NCI-H2196 (cell line): ENCODE data around the gene CLMP.

Source experiments
- DNase-seq: peaks from one replicate; lab custom pipeline; 2025; ENCODE audit not compliant: unreplicated experiment; lab: John Stamatoyannopoulos, UW

CLMP gene

DNA sequence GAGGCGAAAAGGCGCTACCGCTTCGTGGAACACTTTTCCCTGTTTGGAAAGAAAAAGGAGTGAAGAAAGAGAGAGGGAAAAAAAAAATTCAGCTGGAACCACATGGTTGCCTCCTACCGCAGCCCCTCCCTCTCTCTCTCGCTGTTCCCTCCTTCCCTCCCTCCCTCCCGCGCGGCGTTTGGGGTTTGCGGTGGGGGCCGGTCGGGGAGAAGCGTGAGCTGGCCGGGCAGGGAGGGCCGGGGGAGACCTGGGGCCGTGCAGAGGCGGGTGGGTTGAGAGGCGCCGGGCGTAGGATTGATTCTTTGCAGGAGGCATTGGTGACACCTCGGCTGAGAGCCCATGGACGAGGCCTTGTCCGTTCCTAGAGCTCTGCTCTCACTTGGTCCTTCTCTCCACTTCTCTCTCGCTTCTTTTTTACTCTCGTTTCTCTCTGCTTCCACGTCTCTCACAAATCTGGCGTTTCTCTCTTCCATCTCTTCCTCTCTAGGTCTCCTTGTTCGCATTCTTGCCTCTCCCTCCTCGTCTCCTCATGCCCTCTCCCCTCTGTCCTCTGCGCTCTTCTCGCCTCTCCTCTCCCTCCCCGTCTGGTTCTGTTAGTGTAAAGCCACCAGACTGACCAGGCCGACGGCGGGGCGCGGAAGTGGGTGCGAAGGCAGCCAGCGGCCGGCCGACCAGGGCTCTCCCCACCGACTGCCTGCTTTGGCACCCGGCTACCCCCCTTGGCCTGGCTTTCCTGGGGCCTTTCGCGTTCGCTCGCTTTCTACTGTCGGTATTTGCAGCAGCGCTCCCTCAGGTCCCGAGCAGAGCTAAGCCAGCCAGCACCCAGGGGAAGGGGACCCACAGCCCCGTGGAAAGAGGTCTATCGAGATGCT lies at the start of gene CLMP:
TSS of gene CLMP (minus strand) at position 61 of the 872 bp plus-strand sequence. CDS start 308 bp downstream, outside the sequence.
- DNase-seq = no peak

- no peak for DNase-seq
Observed at GRCh38 chr11:123241874-123242543, 47.0 kb upstream of the CLMP start.

DNA sequence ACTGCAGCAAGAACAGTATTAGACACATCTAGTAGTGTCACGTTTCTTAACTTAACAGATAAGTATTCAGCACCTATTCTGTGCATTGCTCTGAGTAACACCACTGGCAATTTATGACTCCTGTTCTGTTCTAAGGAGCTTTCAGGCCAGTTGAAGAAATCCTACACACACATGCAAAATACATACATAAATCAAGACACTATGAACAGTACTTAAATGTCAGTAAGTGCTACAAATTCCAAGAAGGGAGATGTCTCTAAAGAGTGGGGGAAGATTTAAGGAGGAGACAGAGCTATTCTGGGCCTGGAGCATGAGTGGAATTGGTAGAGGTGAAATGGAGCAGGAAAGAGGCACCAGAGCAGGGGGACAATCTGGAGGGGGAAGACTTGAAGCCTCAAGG lies 46.2 kb upstream of the CLMP start:
- no peak for DNase-seq

DNA sequence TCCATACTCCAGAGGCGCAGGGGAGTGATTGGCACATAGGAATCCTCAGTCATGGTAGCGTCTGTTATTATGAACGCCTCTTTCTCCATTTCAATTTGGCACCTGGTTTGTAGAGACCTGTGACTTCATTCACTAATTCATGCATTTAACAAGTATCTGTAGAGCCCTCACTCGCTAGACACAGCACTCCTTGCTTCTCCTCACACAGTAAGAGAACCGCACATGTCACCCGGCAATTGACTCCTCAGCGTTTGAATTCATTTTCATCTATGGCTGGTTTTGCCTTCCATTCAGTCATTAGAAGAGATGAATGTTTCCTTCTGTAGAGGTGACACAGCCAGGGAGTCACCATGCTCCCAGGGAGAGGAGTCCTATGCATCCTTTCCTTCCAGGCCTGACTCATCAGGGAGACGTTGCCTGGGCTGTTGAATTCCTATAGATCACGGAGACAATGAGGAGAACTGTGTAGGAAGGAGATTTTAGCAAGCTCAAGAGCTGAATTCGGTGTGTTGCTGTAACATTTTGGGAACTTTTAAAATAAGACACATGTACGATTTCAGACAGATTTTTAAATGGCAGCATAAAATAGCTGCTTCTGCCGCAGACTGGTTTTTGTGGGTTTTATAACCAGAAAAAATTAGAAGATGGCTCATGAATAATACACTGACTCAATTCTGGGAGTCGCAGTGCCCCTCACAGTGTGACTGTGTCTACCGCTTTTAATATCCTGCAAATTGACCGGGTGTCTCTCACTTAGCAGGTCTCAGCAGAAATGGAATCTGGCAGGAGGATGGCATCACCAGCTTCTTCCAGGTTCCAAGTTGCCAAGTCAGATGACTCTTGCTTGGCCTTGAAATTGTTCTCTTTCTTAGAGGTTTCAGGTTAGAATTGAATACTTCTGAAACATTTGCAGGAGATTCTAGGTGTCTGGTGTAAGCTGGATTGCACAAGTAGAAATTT lies 44.4 kb upstream of the CLMP start:
- DNase-seq = no peak

- DNase-seq = no peak
Observed at GRCh38 chr11:123238297-123238696, 43.2 kb upstream of the CLMP start.

GRCh38 chr11:123236879-123237278 lies 41.8 kb upstream of the CLMP start:
- no peak for DNase-seq

DNA sequence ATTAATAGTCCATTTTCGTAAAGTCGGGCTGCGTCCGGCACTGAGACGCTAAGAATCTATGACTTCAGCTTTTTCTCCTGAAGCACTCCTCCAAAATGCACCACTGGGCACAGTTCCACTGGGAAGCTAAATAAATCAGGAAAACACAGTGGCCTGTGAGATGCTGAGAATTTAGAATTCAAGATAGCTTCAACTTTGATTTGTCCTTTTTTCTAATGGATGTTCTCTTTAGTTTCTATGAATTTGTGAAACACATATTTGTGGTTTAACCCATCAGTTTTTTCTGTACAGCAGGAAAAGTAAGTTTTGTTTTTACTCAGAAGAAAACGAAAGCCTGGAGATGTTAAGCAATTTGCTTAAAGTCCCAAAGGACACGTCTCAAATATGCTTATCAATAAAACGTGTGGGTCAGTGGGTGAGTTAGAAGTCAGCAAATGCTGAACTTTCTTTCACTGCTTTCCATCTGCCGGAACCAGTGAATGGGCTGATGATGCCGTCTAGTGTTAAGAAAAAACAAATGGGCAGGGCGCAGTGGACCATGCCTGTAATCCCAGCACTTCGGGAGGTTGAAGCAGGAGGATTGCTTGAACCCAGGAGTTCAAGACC lies 40.7 kb upstream of the CLMP start:
- no peak for DNase-seq

- DNase-seq = peak; percentile 21
Observed at GRCh38 chr11:123235117-123235655, 40.1 kb upstream of the CLMP start.

DNA sequence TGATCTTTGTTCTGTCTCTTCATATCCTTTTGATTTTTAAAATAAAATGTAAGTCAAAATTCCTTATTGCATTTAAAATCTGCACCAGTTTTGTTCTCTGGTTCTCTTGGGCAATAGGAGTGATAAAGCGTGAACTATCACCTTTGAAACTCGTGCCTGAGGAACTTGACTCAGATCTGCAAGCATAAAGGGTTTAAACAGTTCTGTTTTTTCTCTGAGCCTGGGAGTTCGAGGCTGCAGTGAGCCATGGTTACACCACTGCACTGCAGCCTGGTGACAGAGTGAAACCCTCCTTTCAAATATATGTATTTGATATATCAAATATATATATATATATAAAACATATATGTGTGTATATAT lies 38.9 kb upstream of the CLMP start:
- DNase-seq = no peak

DNA sequence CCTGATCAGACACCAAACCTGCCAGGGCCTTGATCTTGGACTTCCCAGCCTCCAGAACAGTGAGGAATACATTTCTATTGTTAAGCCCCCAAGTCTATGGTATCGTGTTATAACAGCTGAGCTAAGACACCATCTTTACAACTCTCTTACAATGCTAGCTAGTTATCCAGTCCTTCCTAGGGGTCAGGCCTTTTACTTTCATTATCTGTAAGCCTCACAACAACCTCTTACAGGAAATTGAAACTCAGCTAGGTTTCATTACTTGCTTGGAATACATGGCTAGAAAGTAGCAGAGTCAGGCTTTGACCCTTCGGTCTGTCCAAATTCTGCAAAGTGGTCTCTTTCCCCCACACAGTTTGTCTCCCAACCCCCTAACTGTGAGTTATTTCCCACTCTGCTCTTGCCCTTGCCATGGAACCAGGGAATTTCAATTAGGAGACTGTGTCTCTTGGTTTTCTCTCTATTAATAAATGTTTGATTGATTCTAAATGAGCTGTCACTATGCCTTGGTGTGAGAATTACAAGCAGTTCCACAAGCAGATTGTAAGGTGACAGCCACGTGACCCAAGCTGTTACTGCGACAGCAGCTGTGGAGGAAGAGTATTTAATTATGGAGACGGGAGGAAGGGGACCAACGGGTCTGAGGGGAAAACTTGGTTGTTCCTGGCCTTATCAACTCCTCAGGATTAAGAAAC lies 38.4 kb upstream of the CLMP start:
- no peak for DNase-seq

DNA sequence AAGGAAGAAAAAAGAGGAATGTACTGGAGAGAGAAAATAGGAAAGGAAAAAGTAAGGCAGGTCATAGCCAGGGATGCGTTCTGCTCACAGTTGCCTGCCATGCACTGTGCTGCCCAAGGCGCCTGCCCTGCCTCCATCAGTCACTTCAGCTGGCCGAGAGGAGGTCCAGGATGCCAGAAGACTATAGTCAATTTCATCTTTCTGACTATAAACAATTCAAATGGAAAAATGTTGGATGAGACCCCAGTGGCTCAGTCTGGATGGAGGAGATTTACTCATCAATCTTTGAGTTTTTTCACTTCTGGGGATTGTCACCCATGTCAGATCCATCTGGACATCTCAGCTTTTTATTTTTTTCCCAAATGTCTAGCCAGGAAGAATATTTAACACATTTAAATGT lies 36.7 kb upstream of the CLMP start:
- no peak for DNase-seq

DNA sequence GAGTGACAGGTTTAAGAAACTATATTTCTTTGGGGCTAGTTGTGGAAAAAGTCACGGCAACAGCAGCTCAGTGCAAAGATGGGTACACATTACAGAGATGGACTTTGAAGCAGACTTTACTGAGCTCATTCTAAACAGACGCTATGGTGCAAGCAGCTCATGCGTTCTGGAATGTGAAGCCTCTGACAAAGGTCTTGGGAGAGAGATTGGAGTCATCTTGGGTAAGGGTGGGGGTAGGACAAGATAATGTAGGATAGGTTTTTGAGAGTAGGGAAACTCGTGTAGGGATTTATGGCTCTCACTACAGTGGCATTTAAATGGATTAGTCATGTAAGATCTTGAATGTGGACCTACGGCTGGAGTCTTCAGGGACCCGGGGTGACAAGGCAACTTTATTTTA lies 36.2 kb upstream of the CLMP start:
- no peak for DNase-seq

GRCh38 chr11:123230346-123230745 lies 35.3 kb upstream of the CLMP start:
- DNase-seq = no peak

GRCh38 chr11:123228496-123229163 lies 33.6 kb upstream of the CLMP start:
- no peak for DNase-seq

DNA sequence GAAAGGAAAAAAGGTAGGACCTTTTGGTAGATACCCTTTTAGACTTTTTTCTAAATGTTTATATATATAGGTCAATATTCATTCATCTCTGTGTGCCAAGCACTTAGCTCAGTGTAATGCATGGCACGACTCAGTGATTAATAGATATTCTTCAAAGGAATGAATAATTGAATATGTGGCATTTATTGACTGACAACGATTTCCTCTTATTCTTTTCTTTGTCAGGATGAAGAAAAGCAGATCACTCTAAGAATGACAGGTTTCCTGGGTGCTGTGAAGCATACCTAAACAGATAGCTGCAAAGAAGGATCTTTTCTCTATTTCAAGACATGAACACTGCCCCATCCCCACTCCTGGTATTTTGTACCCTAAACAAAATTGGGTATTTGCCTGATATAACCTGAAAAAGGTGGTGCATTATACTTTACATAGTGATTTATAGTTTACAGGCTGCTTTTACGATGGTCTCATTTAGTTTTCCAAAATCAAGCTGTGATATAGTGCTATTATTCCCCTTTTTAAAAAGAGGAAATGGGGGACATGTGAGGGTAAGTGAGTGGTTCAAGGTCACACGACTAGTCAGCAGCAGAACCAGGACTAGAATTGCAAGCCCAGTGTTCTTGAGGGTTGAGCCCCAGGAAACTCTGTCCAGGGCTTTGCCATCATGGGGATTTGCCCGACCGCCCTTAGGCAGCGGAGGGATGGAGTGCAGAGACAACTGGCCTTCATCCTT lies 32.9 kb upstream of the CLMP start:
- no peak for DNase-seq

DNA sequence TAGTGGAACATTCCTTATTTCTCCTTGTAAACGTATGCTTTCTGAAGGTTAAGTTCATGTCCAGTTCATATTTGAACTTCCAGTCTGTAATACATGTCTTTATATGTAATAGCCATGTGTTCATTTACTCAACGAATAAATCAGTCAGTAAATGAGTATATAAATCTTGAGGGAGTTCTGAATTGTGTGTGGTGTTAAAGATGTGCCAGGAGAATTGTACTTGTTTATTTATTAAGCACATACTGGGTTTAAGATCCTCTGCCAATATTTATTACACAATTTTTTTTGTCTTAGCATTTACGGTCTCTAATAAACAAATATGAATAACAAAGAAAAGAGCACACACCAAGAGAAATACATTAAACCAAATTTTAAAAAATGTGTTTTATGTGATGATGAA lies 26.5 kb upstream of the CLMP start:
- DNase-seq = no peak

- DNase-seq = no peak
Observed at GRCh38 chr11:123221096-123221561, 26.1 kb upstream of the CLMP start.

DNA sequence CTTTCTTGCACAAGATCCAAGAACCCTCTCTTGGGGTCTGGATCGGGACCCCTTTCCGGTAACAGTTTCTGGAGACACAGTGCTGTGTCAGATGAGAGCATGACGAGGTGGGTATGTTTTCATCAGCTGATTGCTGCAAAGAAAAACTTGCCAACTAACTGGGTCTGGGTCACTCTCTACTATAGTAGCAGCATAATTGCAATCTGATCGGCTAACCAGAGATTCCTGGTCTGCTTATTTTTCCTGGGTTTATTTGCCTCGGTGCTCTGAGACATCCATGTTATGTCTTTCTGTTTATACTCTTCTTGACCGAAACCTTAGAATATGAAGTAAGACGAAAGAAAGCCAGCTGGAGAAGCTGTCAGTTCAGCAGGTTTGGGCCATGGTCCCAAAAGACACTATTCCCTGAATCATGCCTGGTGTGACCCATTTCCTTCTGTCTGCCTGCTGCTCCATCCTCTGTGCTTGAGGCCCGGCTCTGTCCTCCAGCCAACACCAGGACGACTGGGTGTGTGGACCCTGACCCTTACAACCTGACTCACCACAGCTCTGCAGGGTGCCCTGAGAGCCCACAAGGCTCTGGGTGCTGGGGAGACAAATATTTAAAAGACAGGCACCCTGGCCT lies 24.1 kb upstream of the CLMP start:
- no peak for DNase-seq
